HG02678 (cell line): ENCODE results near the gene TEKT1.
"Not testable (repeated sequence)": the region's sequence is repeated elsewhere in the genome, so short reads cannot be mapped to it uniquely, and the experiment has no call there.

ENCODE experiments used
- ATAC-seq: cut with Tn5 transposase; IDR thresholded peaks from one replicate; pipeline ENCODE4 v1.9.1; 2021; ENCODE audit warnings: mild to moderate bottlenecking, moderate library complexity; ENCODE audit not compliant: unreplicated experiment

The TEKT1 gene

DNA sequence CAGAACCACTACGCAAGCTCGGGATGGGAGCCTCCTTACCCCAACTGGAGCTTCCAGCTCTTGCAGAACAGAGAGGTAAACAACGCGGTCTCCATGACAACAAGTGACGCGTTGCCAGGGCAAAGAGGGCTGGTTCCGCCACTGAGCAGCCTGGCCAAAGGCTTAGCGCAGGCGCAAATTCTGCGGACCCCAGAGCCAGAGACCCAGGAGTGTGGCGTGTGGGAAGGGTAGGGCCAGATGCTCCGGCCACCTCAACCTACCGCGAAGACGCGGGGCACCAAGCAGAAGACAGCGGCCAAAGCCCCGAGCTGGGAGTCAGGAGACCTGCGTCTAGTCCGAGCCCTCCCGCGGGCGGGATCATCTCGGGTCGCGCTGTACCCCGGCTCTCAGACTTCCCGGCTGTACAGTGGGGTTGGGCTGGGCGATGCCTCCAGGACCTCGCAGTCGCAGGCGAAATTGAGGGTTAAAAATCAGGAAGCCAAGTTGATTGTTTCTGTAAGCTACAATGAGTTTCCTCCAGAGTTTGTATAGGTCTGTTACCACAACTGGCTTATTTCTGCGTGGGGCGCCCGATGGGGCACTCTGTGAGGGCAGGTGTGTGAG, at the start of gene TEKT1:
TSS of gene TEKT1 (minus strand) at position 69 of the 603 bp plus-strand sequence. CDS start 1,353 bp downstream, outside the sequence.
- no peak for ATAC-seq

DNA sequence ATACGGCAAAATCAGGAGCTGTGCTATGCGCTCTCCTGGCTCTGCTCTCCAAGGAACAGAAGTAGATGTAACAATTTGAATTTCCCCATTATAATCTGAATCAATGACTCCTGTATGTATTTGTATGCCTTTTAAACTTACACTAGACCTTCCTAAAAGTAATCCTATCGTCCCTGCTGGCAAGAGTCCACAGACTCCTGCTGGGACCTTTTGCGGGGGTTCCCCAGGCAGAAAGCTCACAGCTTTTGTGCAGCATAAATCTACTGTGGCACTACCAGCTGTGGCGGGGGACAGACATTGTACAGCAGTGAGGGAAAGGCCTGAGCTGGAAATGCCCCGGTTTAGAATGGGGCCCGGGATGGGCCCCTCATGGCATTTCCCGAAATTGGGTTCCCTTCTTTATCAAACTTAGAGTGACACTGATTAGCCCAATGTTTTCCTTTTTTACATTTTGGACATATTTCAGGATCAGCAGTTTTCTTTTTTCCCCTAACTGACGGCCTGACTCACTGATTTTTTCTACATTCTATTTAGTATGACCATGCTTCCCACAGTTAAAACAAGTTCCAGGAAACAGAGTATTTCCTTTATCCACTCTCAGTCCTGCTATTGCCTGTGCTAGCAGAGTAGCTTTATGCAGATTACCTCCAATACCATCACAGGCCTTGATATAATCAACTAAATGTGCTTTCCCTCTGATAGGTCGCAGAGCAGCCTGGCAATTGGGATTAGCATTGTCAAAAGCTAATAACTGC, 47.9 kb upstream of the TEKT1 start:
- ATAC-seq: not testable (repeated sequence)

DNA sequence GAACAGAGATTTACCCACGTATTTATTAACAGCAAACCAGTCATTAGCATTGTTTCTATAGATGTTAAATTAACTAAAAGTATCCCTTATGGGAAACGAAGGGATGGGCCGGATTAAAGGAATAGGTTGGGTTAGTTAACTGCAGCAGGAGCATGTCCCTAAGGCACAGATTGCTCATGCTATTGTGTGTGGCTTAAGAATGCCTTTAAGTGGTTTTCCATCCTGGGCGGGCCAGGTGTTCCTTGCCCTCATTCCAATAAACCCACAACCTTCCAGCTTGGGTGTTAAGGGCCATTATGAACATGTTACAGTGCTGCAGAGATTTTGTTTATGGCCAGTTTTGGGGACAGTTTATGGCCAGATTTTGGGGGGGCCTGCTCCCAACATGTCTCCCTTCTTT, 43.7 kb upstream of the TEKT1 start:
- not testable (repeated sequence) for ATAC-seq

DNA sequence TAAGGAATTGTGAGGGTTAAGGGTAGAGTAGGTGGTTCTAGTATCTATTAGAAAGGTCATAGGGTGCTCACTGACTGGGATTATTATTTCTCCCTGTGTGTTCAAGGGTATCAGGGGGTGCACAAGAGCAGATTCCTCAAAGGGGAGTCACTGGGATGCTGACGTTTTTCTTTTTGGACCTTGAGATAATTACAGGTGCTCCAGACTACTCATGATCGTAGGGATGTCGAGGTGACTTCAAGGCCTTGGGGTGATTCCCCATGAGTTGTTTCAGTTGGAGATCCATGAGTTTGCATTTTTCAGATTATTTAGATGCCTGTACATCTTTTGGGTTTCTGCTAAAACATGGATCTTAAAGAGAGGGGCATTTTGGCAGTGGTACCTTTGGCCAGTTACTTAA, 41.4 kb upstream of the TEKT1 start:
- ATAC-seq: no peak

DNA sequence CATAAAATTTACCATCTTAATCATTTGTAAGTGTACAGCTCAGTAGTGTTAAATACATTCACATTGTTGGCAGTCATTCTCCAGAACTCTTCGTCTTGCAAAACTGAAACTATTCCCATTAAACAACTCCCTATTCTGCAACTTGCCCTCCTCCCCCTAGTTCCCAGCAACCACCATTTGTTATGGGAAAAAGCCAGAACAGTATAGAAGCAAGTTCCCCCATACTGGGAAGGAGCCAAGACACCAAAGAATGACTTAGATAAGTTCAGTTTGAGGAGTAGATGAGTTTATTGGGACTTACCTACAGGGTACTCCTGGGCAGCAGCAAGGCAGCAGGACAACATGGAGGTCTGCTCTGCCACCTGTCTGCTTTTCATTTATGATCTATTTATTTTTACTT, 39.3 kb upstream of the TEKT1 start:
- ATAC-seq: no peak

DNA sequence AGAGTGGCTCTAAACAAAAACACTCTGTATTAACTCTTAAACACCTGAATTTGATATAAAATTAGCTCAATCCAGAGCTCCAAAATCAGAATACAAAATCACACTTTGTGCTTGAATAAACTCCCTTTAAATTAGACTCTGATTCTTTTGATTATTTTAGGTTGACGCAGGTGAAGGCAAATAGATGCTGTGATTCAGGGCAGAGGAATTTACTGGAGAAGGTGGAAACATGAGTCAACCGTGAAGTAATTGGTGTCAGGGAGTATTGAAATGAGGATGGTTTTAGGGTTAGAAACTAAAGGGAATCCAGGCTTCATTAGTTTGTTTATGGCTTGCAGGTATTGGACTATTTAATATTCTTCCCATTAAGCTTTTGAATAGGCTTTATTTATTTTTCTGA, 37.1 kb upstream of the TEKT1 start:
- no peak for ATAC-seq

DNA sequence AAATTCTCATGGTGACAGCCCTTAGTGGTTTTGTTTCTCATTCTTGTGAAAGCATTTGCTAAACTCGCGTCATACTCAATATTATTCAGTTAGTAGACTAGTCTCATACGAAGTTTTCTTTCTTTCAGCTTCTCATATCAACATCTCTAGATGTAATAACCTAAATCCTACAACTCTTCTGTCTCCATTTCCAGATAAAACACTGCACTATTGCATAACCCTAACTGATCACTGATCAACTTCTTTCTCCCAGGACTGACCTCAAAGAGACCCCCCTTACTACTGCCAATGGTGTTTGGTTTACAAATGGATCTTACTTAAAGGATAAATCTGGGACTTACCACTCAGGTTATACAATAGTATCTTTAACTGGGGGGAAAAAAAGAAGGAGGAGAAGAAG, 36.3 kb upstream of the TEKT1 start:
- no peak for ATAC-seq

DNA sequence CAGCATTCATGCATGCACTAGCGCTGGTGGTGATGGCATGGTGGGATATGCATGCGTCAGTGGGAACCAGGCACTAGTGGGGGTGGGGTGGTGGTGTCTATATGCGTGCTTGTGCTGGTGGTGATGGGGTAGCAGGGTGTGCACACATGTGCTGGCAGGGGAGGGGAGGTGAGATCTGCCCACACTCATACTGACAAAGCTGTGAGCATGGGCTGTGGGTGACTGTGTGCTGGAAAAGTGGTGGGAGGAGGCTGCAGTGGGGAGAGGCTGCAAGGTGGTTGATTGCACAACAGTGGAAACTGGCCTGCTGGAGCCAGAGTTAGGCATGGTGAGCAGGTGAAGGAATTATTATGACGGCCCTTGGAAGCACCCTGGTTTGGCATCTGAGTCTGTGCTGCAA, 31.3 kb upstream of the TEKT1 start:
- no peak for ATAC-seq

DNA sequence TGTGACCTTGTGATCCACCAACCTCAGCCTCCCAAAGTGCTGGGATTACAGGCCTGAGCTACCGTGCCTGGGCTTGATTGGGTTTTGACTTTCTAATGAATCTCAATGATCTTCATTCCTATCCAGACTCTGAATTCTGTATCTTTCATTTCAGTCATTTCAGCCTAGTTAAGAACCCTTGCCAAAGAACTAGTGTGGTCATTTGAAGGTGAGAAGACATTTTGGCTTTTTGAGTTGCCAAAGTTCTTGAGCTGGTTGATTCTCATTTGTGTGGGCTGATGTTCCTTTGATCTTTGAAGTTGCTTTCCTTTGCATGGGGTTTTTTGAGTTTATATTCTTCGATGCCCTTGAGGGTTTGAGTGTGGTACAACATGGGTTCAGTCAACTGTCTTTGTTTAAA, 30.6 kb upstream of the TEKT1 start:
- ATAC-seq: no peak

DNA sequence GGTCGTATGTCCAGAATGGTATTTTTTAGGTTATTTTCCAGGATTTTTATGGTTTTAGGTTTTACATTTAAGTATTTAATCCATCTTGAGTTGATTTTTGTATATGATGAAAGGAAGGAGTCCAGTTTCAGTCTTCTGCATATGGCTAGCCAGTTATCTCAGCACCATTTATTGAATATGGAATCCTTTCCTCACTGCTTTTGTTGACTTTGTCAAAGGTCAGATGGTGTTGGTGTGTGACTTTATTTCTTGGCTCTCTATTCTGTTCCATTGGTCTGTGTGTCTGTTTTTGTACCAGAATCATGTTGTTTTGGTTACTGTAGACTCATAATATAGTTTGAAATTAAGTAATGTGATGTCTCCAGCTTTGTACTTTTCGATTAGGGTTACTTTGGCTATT, 26.4 kb upstream of the TEKT1 start:
- ATAC-seq: no peak

DNA sequence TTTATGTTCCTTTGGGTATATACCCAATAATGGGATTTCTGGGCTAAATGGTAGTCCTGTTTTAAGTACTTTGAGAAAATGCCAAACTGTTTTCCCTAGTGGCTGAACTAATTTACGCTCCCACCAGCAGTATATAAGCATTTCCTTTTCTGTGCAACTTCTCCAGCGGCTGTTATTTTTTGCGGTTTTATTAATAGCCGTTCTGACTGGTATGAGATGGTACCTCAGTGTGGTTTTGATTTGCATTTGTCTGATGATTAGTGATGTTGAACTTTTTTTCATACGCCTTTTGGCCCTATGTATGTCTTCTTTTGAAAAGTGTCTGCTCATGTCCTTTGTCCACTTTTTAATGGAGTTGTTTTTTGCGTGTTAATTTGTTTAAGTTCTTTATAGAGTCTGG, 25.8 kb upstream of the TEKT1 start:
- no peak for ATAC-seq

DNA sequence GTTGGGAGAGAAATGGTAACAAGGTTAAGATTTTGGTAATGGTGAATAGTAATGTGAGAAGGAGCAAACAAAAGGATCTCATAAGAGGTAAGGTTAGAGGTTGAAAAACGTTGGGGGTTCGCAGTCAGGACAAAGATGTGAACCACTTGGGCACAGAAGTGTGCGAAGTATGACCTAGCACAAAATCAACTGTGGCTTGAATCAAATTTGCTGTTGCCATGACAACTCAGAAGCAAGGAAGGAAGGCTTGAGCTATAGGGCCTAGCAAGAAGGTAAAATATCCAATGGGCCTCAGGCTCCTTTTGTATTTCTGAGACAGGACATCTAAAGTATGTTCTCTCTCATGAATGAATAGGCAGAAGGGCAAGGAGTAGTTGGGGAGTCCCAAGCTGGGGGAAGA, 24.5 kb upstream of the TEKT1 start:
- no peak for ATAC-seq

DNA sequence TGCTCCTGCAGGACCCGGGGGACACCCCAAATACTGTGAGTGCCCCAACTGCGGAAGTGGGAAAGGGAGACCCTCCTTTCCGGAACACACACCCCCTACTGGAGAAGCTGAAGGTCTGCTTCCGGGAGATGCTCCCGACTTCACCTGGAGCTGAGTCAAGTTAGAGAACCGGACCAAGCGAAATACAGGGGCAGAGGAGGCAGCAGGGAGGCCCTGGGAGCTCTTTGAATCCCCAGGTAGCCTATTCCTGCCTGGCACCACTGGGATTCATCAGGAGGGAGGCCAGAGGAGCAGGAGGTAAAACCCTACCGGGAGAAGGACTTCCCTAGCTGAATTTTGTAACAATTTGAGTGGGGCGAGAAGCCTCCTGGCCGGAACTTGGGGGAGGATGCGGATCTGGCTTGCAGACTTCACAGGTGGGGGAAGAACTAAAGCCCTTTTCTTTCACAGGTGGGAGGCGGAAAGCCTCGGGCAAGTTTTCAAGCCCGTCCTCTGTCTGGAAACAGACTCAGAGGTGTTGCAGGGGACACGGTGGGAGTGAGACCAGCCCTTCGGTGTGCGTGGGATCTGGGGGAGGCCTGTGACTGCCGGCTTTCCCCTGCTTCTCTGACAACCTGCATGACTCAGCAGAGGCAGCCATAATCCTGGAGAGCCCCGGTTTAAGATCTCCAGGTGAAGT, 22.4 kb upstream of the TEKT1 start:
- no peak for ATAC-seq

DNA sequence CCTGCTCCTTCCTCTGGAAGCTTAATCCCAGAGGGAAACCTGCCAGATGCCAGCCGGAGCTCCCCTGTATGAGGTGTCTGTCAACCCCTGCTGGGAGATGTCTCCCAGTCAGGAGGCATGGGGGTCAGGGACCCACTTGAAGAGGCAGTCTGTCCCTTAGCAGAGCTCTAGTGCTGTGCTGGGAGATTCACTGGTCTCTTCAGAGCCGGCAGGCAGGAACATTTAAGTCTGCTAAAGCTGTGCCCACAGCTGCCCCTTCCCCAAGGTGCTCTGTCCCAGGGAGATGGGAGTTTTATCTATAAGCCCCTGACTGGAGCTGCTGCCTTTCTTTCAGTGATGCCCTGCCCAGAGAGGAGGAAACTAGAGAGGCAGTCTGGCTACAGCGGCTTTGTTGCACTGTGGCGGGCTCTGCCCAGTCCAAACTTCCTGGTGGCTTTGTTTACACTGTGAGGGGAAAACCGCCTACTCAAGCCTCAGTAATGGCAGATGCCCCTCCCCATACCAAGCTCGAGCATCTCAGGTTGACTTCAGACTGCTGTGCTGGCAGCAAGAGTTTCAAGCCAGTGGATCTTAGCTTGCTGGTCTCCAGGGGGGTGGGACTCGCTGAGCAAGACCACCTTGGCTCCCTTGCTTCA, 17.1 kb upstream of the TEKT1 start:
- not testable (repeated sequence) for ATAC-seq

DNA sequence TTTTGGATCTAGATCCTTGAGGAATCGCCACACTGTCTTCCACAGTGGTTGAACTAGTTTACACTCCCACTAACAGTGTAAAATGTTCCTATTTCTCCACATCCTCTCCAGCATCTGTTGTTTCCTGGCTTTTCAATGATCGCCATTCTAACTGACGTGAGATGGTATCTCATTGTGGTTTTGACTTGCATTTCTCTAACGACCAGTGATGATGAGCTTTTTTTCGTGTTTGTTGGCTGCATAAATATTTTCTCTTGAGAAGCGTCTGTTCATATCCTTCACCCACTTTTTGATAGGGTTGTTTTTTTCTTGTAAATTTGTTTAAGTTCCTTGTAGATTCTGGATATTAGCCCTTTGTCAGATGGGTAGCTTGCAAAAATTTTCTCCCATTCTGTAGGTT, 14.6 kb upstream of the TEKT1 start:
- not testable (repeated sequence) for ATAC-seq

DNA sequence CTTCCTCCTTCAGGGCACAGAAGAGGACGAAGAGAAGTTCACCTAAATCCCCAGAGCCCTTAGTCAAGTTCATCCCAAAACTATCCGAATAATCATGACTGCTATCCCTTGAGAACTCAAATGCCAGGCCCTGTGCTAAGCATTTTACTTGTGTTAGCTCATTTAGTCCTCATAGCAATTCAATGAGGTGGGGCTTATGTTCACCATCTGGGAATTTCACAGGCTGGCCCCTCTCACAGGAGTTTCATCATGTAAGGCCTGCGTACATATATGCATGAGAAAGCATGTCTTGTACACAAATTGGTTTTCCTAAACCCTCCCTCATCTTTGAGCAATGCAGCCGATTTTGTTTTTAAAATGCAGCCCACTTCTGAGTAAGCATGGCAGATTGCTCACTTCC, 12.9 kb upstream of the TEKT1 start:
- ATAC-seq: not testable (repeated sequence)

DNA sequence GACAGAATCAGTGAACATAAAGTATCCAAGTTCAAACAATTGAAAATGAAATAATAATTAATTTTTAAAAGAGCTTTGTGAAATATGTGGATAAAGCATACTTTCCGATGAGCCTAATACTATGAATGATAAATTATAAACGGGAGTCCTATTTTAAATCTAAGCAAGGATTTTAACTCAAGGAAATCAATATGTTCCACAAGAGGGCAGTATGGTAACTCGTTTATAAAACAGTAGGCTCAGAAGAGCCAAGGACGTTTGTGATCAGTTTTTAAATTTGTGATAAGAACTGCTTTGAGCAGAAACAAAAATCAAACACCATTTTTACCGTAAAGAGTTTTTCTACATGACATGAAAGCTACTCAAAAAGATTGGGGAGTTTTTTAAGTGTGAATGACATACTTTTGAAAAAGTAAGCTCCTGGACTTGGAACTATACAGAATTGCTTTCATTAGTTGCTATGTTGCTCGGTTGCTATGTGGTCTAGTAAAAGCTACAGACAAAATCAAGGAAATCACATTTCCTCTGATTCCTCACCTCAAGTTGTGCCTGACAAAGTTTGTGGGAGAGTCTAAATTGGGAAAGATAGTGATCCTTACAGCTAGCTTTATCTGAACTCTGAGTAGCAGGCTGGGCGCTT, 11.8 kb upstream of the TEKT1 start:
- ATAC-seq: no peak

DNA sequence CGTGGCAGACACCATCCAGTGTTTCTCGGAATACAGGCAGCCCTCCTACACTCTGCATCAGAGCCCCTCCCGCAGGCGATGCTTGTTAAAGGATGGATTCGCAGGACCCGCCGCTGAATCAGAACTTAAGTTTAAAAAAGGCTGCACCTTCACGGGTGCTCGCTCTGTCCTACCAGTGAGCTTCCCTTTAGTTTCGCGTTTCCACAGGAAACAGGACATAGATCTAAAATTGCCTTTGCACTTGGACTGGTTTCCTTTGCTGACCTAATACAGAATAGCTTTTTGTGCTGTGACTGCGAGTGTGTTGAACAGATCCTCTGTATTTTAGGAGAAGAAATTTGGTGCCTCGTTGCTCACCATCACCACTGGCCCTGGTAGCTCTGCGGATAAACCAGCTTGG, 10.2 kb upstream of the TEKT1 start:
- ATAC-seq: not testable (repeated sequence)

DNA sequence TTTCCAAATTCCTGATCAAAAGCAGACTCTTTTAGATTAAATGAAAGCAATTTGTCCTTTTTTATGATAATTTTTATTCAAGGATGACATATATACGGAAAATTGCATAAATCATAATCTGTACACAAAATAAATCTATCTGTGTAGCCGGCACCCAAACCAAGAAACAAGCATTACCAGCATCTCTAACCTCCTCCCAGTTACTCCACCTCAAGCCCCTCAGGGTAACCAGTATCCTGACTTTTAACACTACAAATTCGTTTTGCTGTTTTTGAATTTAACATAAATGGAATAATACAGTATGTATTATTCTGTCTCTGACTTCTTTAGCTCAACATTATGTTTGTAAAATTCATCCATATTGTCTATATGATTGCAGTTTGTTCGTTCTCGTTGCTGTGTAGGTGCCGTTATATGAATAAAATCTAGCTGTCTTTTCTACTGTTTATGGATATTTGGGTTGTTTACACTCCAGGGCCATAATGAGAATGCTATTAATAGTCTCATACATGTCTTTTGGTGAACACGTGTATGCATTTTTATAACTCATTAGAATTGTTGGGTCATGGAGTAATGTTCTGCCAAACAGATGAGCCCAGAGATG, 1.0 kb downstream of the TEKT1 start:
- no peak for ATAC-seq

DNA sequence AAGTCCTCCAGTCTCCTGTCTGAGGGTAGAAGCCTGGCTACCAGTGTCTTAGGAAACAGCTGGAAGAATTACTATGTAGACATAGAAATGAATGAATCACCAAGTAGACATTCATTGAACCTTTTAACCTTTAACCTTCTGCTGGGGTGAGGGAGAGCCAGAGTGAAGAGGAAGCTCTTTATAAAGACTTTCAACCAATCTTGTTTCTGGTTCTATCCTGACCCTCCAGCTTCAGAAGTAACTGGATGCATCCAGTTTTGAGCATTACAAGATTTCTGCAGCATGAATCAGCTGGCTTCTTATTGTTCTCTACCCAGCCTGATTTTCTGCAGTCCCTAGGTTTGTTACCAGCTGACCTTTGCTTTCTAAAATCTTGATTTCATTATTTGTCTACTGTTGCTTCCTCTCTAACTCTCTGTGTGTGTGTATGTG, 8.5 kb downstream of the TEKT1 start:
- no peak for ATAC-seq

DNA sequence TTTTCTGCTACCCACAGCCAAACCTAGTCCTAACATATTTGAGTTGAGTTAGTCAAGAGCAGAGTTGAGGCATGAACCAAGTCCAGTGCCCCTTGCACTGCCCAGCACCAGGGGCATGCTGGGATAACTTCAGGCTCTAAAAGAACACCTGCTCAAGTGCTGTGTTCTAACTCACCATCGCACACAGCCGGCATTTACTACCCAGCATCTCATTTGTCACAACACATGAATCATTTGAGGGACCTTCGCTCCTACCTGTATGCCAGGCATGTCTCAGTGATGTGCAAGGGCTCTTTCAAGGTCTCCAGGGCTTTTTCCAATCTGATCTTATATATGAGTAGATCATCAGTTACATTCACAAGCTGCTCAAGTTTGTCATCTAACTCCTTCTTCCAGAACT, 12.6 kb downstream of the TEKT1 start:
- ATAC-seq: no peak
